Hepatocyte (in vitro differentiated cells): ENCODE data around the gene TGFBR3L. TPM values are rescaled to one million over a fixed set of nuclear protein-coding genes. Genes with fewer than 3 reads are reported as not detected.

Experiments
- DNase-seq: peaks from one replicate; pipeline ENCODE4 v3.0.0-alpha.2; 2016; ENCODE audit warnings: low spot score
- H2AFZ ChIP-seq: fragments of 200-600 bp; sonication (generic); 2 replicates; pipeline ENCODE4 v1.6.0; 2016; ENCODE audit warnings: antibody characterized with exemption, mild to moderate bottlenecking
- H3K27ac ChIP-seq: fragments of 200-600 bp; sonication (generic); 2 replicates; pipeline ENCODE4 v1.5.1; 2016; ENCODE audit warnings: mild to moderate bottlenecking
- H3K27me3 ChIP-seq: fragments of 200-600 bp; sonication (generic); 2 replicates; pipeline ENCODE4 v1.6.1; 2016
- H3K36me3 ChIP-seq: fragments of 200-600 bp; sonication (generic); replicated peaks from 2 replicates; pipeline ENCODE4 v1.5.1; 2016; ENCODE audit warnings: low read depth; ENCODE audit not compliant: insufficient read depth
- H3K4me1 ChIP-seq: fragments of 200-600 bp; sonication (generic); 2 replicates; pipeline ENCODE4 v1.5.1; 2016; ENCODE audit warnings: mild to moderate bottlenecking, moderate library complexity; ENCODE audit not compliant: insufficient read depth
- H3K4me2 ChIP-seq: fragments of 200-600 bp; sonication (generic); 2 replicates; pipeline ENCODE4 v1.6.0; 2016
- H3K4me3 ChIP-seq: fragments of 200-600 bp; sonication (generic); 2 replicates; pipeline ENCODE4 v1.5.1; 2016; ENCODE audit warnings: mild to moderate bottlenecking
- H3K79me2 ChIP-seq: fragments of 200-600 bp; sonication (generic); 2 replicates; pipeline ENCODE4 v1.6.0; 2017; ENCODE audit warnings: mild to moderate bottlenecking
- H3K9me2 ChIP-seq: fragments of 200-600 bp; sonication (generic); replicated peaks from 2 replicates; pipeline ENCODE4 v1.6.0; 2017; ENCODE audit warnings: mild to moderate bottlenecking; ENCODE audit not compliant: insufficient read depth
- H3K9me3 ChIP-seq: fragments of 200-600 bp; sonication (generic); 2 replicates; pipeline ENCODE4 v1.5.1; 2016; ENCODE audit warnings: low read depth, mild to moderate bottlenecking
- H4K20me1 ChIP-seq: fragments of 200-600 bp; sonication (generic); 2 replicates; pipeline ENCODE4 v1.6.0; 2016; ENCODE audit warnings: mild to moderate bottlenecking; ENCODE audit not compliant: insufficient read depth, poor library complexity, severe bottlenecking
- EZH2 ChIP-seq: fragments of 200-600 bp; sonication (generic); IDR thresholded peaks from 2 replicates; pipeline ENCODE4 v1.6.1; 2016; ENCODE audit warnings: antibody characterized with exemption, mild to moderate bottlenecking, borderline replicate concordance
- EZH2phosphoT487 ChIP-seq: fragments of 200-600 bp; sonication (generic); IDR thresholded peaks from one replicate; pipeline ENCODE4 v1.6.1; 2018; ENCODE audit warnings: antibody characterized with exemption, mild to moderate bottlenecking, low read depth, moderate library complexity; ENCODE audit not compliant: unreplicated experiment, severe bottlenecking
- WGBS: methylation state at CpG from one replicate; pipeline ENCODE4 v1.1.6; 2016; ENCODE audit warnings: low lambda C conversion rate; ENCODE audit errors: missing lambda C conversion rate; 5-methylcytosine and 5-hydroxymethylcytosine counted together
- polyA plus RNA-seq: library from polyadenylated mRNA; unstranded; fragments of >200 nt; fragmentation: Nextera tagmentation; extraction: Ambion mirVana; gene quantifications from 2 replicates; pipeline ENCODE4 v1.2.1, GENCODE V29; 2016
- total RNA-seq: library from RNA; depleted of rRNA; stranded (reverse); fragments of >200 nt; gene quantifications from 2 replicates; pipeline ENCODE4 v1.2.3, GENCODE V29; 2014
- TF ChIP-seq, protein P1 (sequence below): fragments of 200-600 bp; sonication (generic); IDR thresholded peaks from 2 replicates; pipeline ENCODE4 v1.5.1; 2016; ENCODE audit warnings: antibody characterized with exemption, mild to moderate bottlenecking; ENCODE audit not compliant: poor library complexity

TGFBR3L gene
- total and polyA plus RNA-seq, 2 experiments from 2014 or later, result 8.5 TPM; not detected in 1

GRCh38 chr19:7869453-7869909 is 45.1 kb upstream of the TGFBR3L start:
- Histone ChIP-seq H3K4me3 (peak overlapping the region; percentile 33), H3K9me2 (no peaks in the 10 kb centered on the region), H3K36me3 (no peaks in the 10 kb centered on the region), H3K27me3 (peaks cover 17% of the 10 kb centered on the region), H4K20me1 (no peaks in the 10 kb centered on the region), H3K4me2 (peak overlapping the region; percentile 94), H3K9me3 (no peaks in the 10 kb centered on the region), H3K27ac (peak overlapping the region; percentile 78), H3K79me2 (no peaks in the 10 kb centered on the region), H3K4me1 (peaks cover 4% of the 10 kb centered on the region), H2AFZ (peak overlapping the region; percentile 50)
- TF ChIP-seq EZH2phosphoT487 (no peak), EZH2 (no peak)
- DNase-seq, result peak; percentile 87
- WGBS, result 16% methylated on average over 28 of the region's 47 CpGs

GRCh38 chr19:7869910-7870511 is 44.6 kb upstream of the TGFBR3L start:
- WGBS, result 23% methylated on average over 4 of the region's 30 CpGs
- H3K27me3 ChIP-seq, result peaks cover 17% of the 10 kb centered on the region
- no peak for DNase-seq

GRCh38 chr19:7870571-7871436 is 43.8 kb upstream of the TGFBR3L start:
- H3K9me2 ChIP-seq, result no peaks in the 10 kb centered on the region
- H3K79me2 ChIP-seq, result no peaks in the 10 kb centered on the region
- TF ChIP-seq, protein P1, sequence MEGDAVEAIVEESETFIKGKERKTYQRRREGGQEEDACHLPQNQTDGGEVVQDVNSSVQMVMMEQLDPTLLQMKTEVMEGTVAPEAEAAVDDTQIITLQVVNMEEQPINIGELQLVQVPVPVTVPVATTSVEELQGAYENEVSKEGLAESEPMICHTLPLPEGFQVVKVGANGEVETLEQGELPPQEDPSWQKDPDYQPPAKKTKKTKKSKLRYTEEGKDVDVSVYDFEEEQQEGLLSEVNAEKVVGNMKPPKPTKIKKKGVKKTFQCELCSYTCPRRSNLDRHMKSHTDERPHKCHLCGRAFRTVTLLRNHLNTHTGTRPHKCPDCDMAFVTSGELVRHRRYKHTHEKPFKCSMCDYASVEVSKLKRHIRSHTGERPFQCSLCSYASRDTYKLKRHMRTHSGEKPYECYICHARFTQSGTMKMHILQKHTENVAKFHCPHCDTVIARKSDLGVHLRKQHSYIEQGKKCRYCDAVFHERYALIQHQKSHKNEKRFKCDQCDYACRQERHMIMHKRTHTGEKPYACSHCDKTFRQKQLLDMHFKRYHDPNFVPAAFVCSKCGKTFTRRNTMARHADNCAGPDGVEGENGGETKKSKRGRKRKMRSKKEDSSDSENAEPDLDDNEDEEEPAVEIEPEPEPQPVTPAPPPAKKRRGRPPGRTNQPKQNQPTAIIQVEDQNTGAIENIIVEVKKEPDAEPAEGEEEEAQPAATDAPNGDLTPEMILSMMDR, result no peak
- no peak for TF ChIP-seq EZH2phosphoT487
- no peak for TF ChIP-seq EZH2
- no peak overlapping the region for H3K27ac ChIP-seq
- no peaks in the 10 kb centered on the region for H4K20me1 ChIP-seq
- peaks cover 4% of the 10 kb centered on the region for H3K4me1 ChIP-seq
- H3K27me3 ChIP-seq, result peaks cover 17% of the 10 kb centered on the region
- H3K9me3 ChIP-seq, result no peaks in the 10 kb centered on the region
- DNase-seq, result peak; percentile 64
- H3K4me3 ChIP-seq, result no peak overlapping the region
- H3K36me3 ChIP-seq, result no peaks in the 10 kb centered on the region
- 78% methylated on average over 7 of the region's 11 CpGs for WGBS
- no peak overlapping the region for H3K4me2 ChIP-seq
- H2AFZ ChIP-seq, result no peak overlapping the region

More at GRCh38 chr19:7869910-7870511, 44.6 kb upstream of the TGFBR3L start:
- Histone ChIP-seq H3K9me3 (no peaks in the 10 kb centered on the region), H2AFZ (peak overlapping the region; percentile 50), H3K27ac (no peak overlapping the region), H3K4me1 (peaks cover 4% of the 10 kb centered on the region), H3K79me2 (no peaks in the 10 kb centered on the region), H3K9me2 (no peaks in the 10 kb centered on the region), H3K36me3 (no peaks in the 10 kb centered on the region), H4K20me1 (no peaks in the 10 kb centered on the region), H3K4me3 (no peak overlapping the region), H3K4me2 (peak overlapping the region; percentile 94)
- TF ChIP-seq, protein P1, result no peak
- no peak for TF ChIP-seq EZH2
- no peak for TF ChIP-seq EZH2phosphoT487
